HG03520 (cell line): Measurements from ENCODE around the gene TRIM66.
"Not testable (repeated sequence)": the region's sequence is repeated elsewhere in the genome, so short reads cannot be mapped to it uniquely, and the experiment has no call there.

Experiments
- ATAC-seq: cut with Tn5 transposase; IDR thresholded peaks from one replicate; pipeline ENCODE4 v1.9.1; 2021; ENCODE audit warnings: mild to moderate bottlenecking, moderate library complexity; ENCODE audit not compliant: unreplicated experiment

Gene TRIM66

DNA sequence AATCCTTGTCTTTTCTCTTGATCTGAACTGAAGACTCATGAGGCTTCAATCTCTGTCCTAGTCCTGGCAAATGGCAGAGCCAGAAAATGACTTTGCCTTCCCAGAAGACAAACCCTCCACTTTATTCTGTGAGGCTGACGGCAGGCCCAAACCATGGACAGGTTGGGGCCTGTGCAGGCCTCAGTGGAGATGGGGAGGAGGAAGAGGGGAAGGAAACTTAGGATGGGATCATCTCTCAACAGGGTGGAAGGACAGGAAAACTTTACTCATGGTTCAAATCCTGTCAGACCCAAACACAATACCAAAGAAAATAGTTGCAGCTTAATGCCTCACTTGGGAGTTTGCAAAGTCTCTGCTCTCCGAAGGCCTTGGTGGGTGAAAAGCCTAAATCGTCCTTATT, 10.0 kb upstream of the TRIM66 start:
- no peak for ATAC-seq

DNA sequence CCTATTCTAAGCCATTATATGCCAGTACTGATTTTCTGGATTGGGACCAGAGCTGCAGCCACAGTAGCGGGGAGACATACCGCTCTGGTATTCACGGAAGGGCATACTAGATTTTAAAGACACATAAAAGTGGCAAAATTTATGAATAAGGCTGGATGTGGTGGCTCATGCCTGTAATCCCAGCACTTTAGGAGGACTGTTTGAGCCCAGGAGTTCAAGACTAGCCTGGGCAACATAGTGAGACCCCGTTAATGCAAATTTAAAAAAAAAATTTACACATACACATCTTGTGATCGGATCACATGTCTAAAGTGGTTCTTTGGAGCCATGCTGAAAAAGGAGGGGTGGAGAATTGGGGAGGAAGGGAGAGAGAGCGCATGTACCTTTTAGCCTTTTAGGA, 9.1 kb upstream of the TRIM66 start:
- ATAC-seq = no peak

DNA sequence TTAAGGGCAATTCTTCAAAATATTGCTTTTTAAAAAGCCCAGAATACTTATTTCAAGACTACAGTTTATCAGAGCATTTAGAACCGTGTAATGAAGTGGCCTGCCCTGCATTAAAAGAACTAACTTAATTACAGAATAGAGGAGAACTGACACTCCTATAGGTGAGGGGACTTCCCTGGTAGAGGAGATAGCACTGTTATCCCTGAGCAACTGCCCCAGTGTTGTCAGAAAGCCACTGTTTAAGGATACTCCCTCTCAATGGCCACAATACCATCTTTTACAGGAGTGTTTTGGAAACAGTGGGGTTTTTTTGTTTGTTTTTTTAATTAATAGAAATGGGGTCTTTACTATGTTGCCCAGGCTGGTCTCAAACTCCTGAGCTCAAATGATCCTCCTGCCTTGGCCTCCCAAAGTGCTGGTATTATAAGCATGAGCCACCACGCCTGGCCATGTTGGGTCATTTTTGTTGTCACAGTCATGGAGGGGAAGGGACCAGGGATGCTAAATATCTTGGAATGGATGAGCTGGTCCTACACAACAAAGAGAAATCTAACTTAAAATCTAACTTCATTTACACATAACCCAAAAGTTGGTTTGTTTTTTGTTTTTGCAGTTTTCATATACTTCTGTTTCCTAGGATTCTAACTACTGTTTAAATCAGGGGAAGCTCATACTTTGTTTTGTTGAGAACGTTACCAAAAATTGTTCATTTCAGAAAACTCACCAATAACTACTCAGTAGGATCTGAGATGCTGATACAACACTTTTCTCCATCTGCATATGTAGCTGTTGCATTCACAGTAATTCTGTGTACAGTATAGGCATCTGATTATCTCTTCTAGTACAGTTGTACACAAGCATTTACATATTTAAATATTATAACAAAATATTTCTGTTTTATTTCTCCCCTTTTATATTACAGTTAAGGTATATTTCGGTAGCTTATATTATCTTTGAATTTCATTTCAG, 8.2 kb upstream of the TRIM66 start:
- ATAC-seq = no peak

GRCh38 chr11:8689726-8690255, 7.3 kb upstream of the TRIM66 start:
- ATAC-seq = no peak

DNA sequence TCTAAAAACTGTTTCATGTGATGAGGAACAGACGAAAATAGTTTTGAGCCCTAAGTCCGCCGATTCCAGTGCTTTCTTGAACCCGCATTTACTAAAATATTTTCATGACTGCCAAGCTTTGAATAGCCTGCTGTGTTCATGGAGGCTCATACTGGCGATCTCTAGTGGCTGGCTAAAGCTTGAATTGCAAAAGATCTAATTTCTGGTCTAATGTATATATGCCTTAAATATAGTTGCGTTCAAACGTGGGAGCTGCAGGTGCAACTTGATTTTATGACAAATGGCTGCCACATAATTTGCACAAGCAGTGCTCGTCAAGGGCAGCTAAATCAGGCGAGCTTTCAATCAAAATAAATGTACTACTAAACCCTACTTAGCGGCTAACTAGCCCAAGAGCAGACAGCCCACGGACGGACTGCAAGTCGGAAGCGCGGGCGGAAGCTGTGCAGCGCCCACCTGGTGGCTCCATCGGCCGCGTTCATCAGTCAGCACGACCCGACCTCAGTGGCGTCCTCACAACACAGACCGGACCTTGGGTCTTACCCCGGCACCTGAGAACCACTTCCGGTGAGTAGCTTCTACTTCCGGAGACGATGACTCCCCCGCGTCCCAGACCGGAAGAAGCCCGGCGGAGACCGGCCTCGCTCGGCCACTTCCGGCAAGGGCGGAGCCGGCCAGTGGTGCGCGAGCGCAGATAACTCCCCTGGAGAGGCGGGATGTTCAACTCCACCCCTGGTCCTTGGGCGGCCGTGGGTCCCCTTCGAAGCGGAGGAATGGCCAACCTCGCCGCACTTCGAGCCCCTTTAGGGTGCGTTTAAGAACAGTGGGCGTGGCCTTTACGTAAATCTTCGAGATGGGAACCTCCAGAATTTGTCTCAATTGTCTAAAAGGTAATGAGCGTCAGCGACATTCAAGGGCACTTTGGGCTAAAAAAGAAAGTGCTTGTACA, 6.2 kb upstream of the TRIM66 start:
- ATAC-seq = peak; percentile 95

GRCh38 chr11:8686325-8686724, 3.9 kb upstream of the TRIM66 start:
- ATAC-seq = no peak

DNA sequence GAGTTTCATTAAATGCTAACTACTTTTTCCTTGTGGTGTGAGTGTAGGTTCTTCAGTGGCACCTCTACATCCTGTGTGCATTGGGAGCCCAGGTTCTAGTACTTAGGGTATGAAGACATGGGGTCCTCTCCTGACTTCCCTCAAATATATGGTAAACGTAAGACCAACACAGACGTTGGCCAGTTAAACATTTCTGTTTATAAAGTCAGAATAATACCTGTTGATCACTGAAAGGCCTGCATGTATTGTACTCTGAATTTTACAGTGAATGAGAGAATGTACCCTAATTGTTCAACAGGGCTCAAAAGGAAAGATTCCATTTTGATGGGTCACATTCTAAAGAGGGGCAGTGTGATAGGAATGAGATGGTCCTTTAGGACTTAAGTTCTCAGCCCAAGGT, 3.4 kb upstream of the TRIM66 start:
- ATAC-seq = no peak

DNA sequence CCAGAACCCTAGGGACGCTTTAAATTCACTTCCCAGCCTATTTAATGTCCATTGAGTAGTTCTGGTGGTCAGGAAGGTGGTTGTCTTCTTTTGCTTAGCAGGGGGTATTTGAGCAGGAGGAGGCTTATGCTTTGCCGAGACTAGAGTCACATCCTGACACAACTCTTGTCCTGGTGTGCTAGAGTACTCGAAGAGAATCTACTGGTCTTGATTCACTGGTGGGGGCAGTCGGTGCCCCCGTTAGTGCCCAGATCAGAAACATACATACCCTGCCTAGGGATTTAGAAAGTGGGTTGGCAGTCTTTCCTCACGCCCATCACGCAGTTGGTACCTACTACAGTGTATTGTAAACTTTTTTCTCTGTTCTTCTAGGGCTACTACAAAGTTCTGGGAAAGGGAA, 2.8 kb upstream of the TRIM66 start:
- no peak for ATAC-seq

- ATAC-seq = no peak
Measured at GRCh38 chr11:8684600-8685290, 2.3 kb upstream of the TRIM66 start.

- ATAC-seq = no peak
Measured at GRCh38 chr11:8683115-8683807, 796 bp upstream of the TRIM66 start.

- ATAC-seq = no peak
Measured at GRCh38 chr11:8681837-8682302, 595 bp downstream of the TRIM66 start.

DNA sequence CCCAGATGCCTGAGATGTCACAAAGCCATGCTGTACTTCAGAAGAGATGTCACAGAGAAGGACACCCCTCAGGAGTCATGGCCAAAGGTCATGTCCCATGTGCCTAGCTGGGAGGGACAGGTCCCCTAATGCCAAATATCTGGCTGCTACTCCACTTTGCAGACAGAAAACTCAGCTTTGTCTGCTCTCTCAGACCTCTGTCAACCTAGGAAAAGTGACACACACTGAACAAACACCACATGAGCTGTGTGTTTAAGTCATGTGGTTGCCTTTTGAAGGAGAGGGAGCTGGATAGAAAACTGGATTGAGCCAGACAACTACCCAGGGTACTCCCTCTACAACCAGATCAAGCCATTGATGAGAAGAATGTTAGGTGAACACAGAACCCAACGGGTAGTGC, 3.5 kb downstream of the TRIM66 start:
- ATAC-seq = no peak

- no peak for ATAC-seq
Measured at GRCh38 chr11:8676458-8676857, 6.0 kb downstream of the TRIM66 start.

DNA sequence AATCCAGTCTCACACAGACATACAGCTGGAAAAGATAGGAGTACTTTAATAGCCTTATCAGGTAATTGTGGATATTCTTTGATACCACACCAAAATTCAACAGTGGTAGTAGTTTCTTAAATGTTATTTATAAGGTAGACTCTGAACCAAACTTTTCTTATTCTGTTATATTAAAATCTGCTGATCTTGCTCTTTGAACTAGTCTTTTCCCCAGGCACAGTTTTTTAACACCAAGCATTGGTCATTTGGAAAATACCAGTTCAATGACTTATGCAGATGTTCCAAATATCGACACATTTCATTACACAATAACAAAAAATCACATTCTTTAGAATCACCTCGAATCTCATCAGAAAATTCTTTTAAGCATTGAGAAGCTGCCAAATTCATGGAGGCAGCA, 7.6 kb downstream of the TRIM66 start:
- ATAC-seq = no peak

DNA sequence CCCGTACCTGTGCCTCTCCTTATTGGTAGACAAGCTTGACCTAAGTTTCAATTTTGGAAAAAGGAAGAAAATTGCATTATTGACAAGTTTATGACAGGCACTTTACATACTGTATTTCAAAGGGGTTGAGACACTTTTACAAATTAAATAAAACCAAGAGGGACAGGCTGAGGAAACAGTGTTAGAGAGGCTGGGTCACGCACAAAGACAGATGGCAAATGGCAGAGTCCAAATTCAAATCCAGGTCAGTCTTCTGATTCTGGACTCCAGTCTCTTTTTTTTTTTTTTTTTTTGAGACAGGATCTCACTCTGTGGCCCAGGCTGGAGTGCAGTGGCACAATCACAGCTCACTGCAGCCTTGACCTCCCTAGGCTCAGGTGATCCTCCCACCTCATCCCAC, 10.1 kb downstream of the TRIM66 start:
- no peak for ATAC-seq

- ATAC-seq = no peak
Measured at GRCh38 chr11:8671651-8672062, 10.8 kb downstream of the TRIM66 start.

GRCh38 chr11:8671193-8671612, 11.3 kb downstream of the TRIM66 start:
- ATAC-seq = no peak

GRCh38 chr11:8670081-8670480, 12.4 kb downstream of the TRIM66 start:
- ATAC-seq = not testable (repeated sequence)

GRCh38 chr11:8665222-8665621, 17.2 kb downstream of the TRIM66 start:
- no peak for ATAC-seq
